GM23248 (cell line): ENCODE data around the gene UBAC2.

Experiments used
- EZH2 ChIP-seq: fragments of 200-600 bp; sonication (generic); IDR thresholded peaks from 2 replicates; pipeline ENCODE4 v1.6.1; 2018; ENCODE audit warnings: antibody characterized with exemption, mild to moderate bottlenecking; ENCODE audit not compliant: insufficient read depth, poor library complexity, severe bottlenecking
- EZH2phosphoT487 ChIP-seq: fragments of 200-600 bp; sonication (generic); IDR thresholded peaks from 2 replicates; pipeline ENCODE4 v1.6.1; 2018; ENCODE audit warnings: antibody characterized with exemption, moderate library complexity, mild to moderate bottlenecking, low read depth; ENCODE audit not compliant: insufficient read depth

- no peak for TF ChIP-seq EZH2
- no peak for TF ChIP-seq EZH2phosphoT487
Measured at GRCh38 chr13:99231721-99232120, 31.1 kb downstream of the UBAC2 start.
